ENCODE results near the gene KDM4B. TPM values are rescaled to one million over a fixed set of nuclear protein-coding genes. Genes with fewer than 3 reads are reported as not detected.

Gene KDM4B
- total RNA-seq, 4 donors from 2014 or later = 18.4 to 94.7 (median 25.6) TPM

GRCh38 chr19:5196832-5197231 lies 227.9 kb downstream of the KDM4B start:
- H3K27me3 ChIP-seq = no peaks in the 10 kb centered on the region
- H3K9me3 ChIP-seq = no peaks in the 10 kb centered on the region
- H3K4me3 ChIP-seq = no peak overlapping the region
- intact Hi-C loops (cut with DNase I; ENCODE audit: low total_unique reads) = no loop called here
- H3K27ac ChIP-seq = no peak overlapping the region
- no peaks in the 10 kb centered on the region for H3K4me1 ChIP-seq
- DNase-seq = no peak
- H3K36me3 ChIP-seq = no peaks in the 10 kb centered on the region
- TF ChIP-seq POLR2A (IDR thresholded peaks at IDR 0.05) = no peak
- TF ChIP-seq CTCF (IDR thresholded peaks at IDR 0.05) = no peak

- Histone ChIP-seq H3K27ac (no peak overlapping the region), H3K27me3 (no peaks in the 10 kb centered on the region), H3K9me3 (peaks cover 0 to 6% of the 10 kb centered on the region in 2 donors), H3K4me3 (no peak overlapping the region), H3K4me1 (no peaks in the 10 kb centered on the region), H3K36me3 (no peaks in the 10 kb centered on the region)
- intact Hi-C loops (cut with DNase I; ENCODE audit: low total_unique reads) = no loop called here
- TF ChIP-seq POLR2A (IDR thresholded peaks at IDR 0.05) = no peak
- no peak for TF ChIP-seq CTCF (IDR thresholded peaks at IDR 0.05)
- no peak for DNase-seq
Measured at GRCh38 chr19:5200844-5201243, 231.9 kb downstream of the KDM4B start.

GRCh38 chr19:5202553-5202952 lies 233.6 kb downstream of the KDM4B start:
- H3K27ac ChIP-seq = no peak overlapping the region
- intact Hi-C loops (cut with DNase I; ENCODE audit: low total_unique reads) = no loop called here
- H3K4me3 ChIP-seq = no peak overlapping the region
- peaks cover 0 to 6% of the 10 kb centered on the region in 2 donors for H3K9me3 ChIP-seq
- no peak for DNase-seq
- H3K27me3 ChIP-seq = no peaks in the 10 kb centered on the region
- H3K4me1 ChIP-seq = no peaks in the 10 kb centered on the region
- TF ChIP-seq CTCF (IDR thresholded peaks at IDR 0.05) (no peak), POLR2A (IDR thresholded peaks at IDR 0.05) (no peak)
- H3K36me3 ChIP-seq = no peaks in the 10 kb centered on the region

Small RNAs within 50 kb of the gene (microRNA-seq; reads per million reads assigned to microRNA genes)
- gene MIR4747 (ENCODE audit: borderline microRNAs expressed, borderline replicate concordance) = not detected

Small RNAs within 50 kb of the gene (small RNA-seq; reads per million reads assigned to genes)
- not detected for gene MIR4747

Other genes starting within 250 kb of the KDM4B start
- gene DPP9, start 245.3 kb upstream of the KDM4B start, total RNA-seq = 100 to 1,000 TPM in 1 of 4 donors, 10 to 100 TPM in 3; 17.8 to 194 (median 48.5) TPM
- 10 to 100 TPM in 3 of 4 donors, 1 to 10 TPM in 1; 9.4 to 12.4 (median 10.6) TPM for gene FEM1A, start 177.4 kb upstream of the KDM4B start, total RNA-seq
- 10 to 100 TPM in 1 of 4 donors, 1 to 10 TPM in 2, under 1 TPM in 1; under 0.01 to 13.0 (median 2.3) TPM for gene TICAM1, start 137.4 kb upstream of the KDM4B start, total RNA-seq
- 10 to 100 TPM; 18.7 to 60.8 (median 27.9) TPM for gene PLIN3, start 101.4 kb upstream of the KDM4B start, total RNA-seq
- gene ARRDC5, start 66.2 kb upstream of the KDM4B start, total RNA-seq = under 1 TPM in 2 of 4 donors, not detected in 2; 0.26 to 0.70 TPM
- 10 to 100 TPM in 1 of 4 donors, under 1 TPM in 2, not detected in 1; 0.46 to 21.8 (median 0.77) TPM for gene UHRF1, start 59.6 kb upstream of the KDM4B start, total RNA-seq

Data from uterus (tissue), 4 donors.